ENCODE data around the gene ZEB1. TPM values are rescaled to one million over a fixed set of nuclear protein-coding genes. Genes with fewer than 3 reads are reported as not detected.

ZEB1 gene
- polyA plus RNA-seq, 1 donor from 2014 or later = 18.0 TPM

GRCh38 chr10:31397852-31398251, 78.8 kb downstream of the ZEB1 start:
- Histone ChIP-seq H3F3A (ENCODE audit: insufficient read depth, low read length, poor library complexity, severe bottlenecking) (no peaks in the 10 kb centered on the region), H3K27ac (ENCODE audit: low read length) (no peak overlapping the region), H3K4me3 (ENCODE audit: low read length) (no peak overlapping the region), H3K4me2 (ENCODE audit: low read length) (no peak overlapping the region), H3K27me3 (ENCODE audit: insufficient read depth, low read depth, low read length) (no peaks in the 10 kb centered on the region), H3K79me2 (replicated peaks; ENCODE audit: insufficient read depth, low read length) (peaks cover 16% of the 10 kb centered on the region), H4K20me1 (ENCODE audit: insufficient read depth) (no peaks in the 10 kb centered on the region), H3K9ac (ENCODE audit: low read length) (no peak overlapping the region), H3K9me3 (ENCODE audit: low read length) (no peaks in the 10 kb centered on the region), H3K36me3 (ENCODE audit: insufficient read depth, low read length) (no peaks in the 10 kb centered on the region), H2AFZ (ENCODE audit: low read depth, low read length) (no peak overlapping the region), H3K9me2 (ENCODE audit: insufficient read depth, low read length) (no peaks in the 10 kb centered on the region)
- TF ChIP-seq EZH2 (IDR thresholded peaks at IDR 0.05; ENCODE audit: borderline replicate concordance, insufficient read depth, low read length, poor library complexity, severe bottlenecking) = no peak
- TF ChIP-seq TAF1 (IDR thresholded peaks at IDR 0.05; ENCODE audit: low read depth) = no peak
- no peak for TF ChIP-seq POLR2AphosphoS5 (IDR thresholded peaks at IDR 0.05)
- TF ChIP-seq REST (IDR thresholded peaks at IDR 0.05; ENCODE audit: borderline replicate concordance) = no peak
- TF ChIP-seq EP300 (conservative IDR thresholded peaks at IDR 0.05; ENCODE audit: poor library complexity, severe bottlenecking) = no peak
- TF ChIP-seq MXI1 (conservative IDR thresholded peaks at IDR 0.05; ENCODE audit: poor library complexity, severe bottlenecking) = no peak
- TF ChIP-seq RAD21 (conservative IDR thresholded peaks at IDR 0.05) = no peak
- no peak for TF ChIP-seq SMC3 (conservative IDR thresholded peaks at IDR 0.05; ENCODE audit: poor library complexity)
- no peak for TF ChIP-seq CTCF (IDR thresholded peaks at IDR 0.05; ENCODE audit: poor library complexity, severe bottlenecking)

- H3F3A ChIP-seq (ENCODE audit: insufficient read depth, low read length, poor library complexity, severe bottlenecking) = no peaks in the 10 kb centered on the region
These were observed 80.2 kb downstream of the ZEB1 start for GRCh38 chr10:31399171-31399570.

More at GRCh38 chr10:31399171-31399570, 80.2 kb downstream of the ZEB1 start:
- Histone ChIP-seq H3K27me3 (ENCODE audit: insufficient read depth, low read depth, low read length) (no peaks in the 10 kb centered on the region), H4K20me1 (ENCODE audit: insufficient read depth) (no peaks in the 10 kb centered on the region), H3K4me3 (ENCODE audit: low read length) (no peak overlapping the region), H3K27ac (ENCODE audit: low read length) (no peak overlapping the region), H3K79me2 (replicated peaks; ENCODE audit: insufficient read depth, low read length) (peaks cover 16% of the 10 kb centered on the region), H3K9me3 (ENCODE audit: low read length) (no peaks in the 10 kb centered on the region), H3K36me3 (ENCODE audit: insufficient read depth, low read length) (no peaks in the 10 kb centered on the region), H2AFZ (ENCODE audit: low read depth, low read length) (no peak overlapping the region), H3K9ac (ENCODE audit: low read length) (no peak overlapping the region), H3K4me2 (ENCODE audit: low read length) (no peak overlapping the region), H3K9me2 (ENCODE audit: insufficient read depth, low read length) (no peaks in the 10 kb centered on the region)
- TF ChIP-seq RAD21 (conservative IDR thresholded peaks at IDR 0.05) (no peak), CTCF (IDR thresholded peaks at IDR 0.05; ENCODE audit: poor library complexity, severe bottlenecking) (no peak), REST (IDR thresholded peaks at IDR 0.05; ENCODE audit: borderline replicate concordance) (no peak), EP300 (conservative IDR thresholded peaks at IDR 0.05; ENCODE audit: poor library complexity, severe bottlenecking) (no peak), EZH2 (IDR thresholded peaks at IDR 0.05; ENCODE audit: borderline replicate concordance, insufficient read depth, low read length, poor library complexity, severe bottlenecking) (no peak), POLR2AphosphoS5 (IDR thresholded peaks at IDR 0.05) (no peak), MXI1 (conservative IDR thresholded peaks at IDR 0.05; ENCODE audit: poor library complexity, severe bottlenecking) (no peak), TAF1 (IDR thresholded peaks at IDR 0.05; ENCODE audit: low read depth) (no peak), SMC3 (conservative IDR thresholded peaks at IDR 0.05; ENCODE audit: poor library complexity) (no peak)

Measured in neural cell (in vitro differentiated cells).